Measurements from ENCODE around the gene ZNF776.
"Not testable (repeated sequence)": the region's sequence is repeated elsewhere in the genome, so short reads cannot be mapped to it uniquely, and the experiment has no call there.

The ZNF776 gene

GRCh38 chr19:57746580-57747471 is at the start of gene ZNF776:
Gene ZNF776, plus strand, starts transcription at chr19:57746815. Its CDS starts 244 bp downstream, at chr19:57747059.
- peak; percentile 72 for DNase-seq

GRCh38 chr19:57701625-57702024 is 45.0 kb upstream of the ZNF776 start:
- DNase-seq, result no peak

GRCh38 chr19:57706346-57706745 is 40.3 kb upstream of the ZNF776 start:
- no peak for DNase-seq

- DNase-seq, result peak; percentile 16
Measured at GRCh38 chr19:57708641-57709361, 37.8 kb upstream of the ZNF776 start, which contains the start of gene ZNF154. Gene ZNF154, minus strand, starts transcription at chr19:57709204. Its CDS starts 233 bp downstream, at chr19:57708971.

- no peak for DNase-seq
Measured at GRCh38 chr19:57709616-57710015, 37.0 kb upstream of the ZNF776 start.

- no peak for DNase-seq
Measured at GRCh38 chr19:57712222-57712621, 34.4 kb upstream of the ZNF776 start.

- DNase-seq, result no peak
Measured at GRCh38 chr19:57719424-57719823, 27.2 kb upstream of the ZNF776 start.

GRCh38 chr19:57719901-57720519 is 26.6 kb upstream of the ZNF776 start:
- no peak for DNase-seq

- DNase-seq, result no peak
Measured at GRCh38 chr19:57720878-57721277, 25.7 kb upstream of the ZNF776 start.

GRCh38 chr19:57738320-57738719 is 8.3 kb upstream of the ZNF776 start:
- peak; percentile 40 for DNase-seq

GRCh38 chr19:57738770-57739169 is 7.8 kb upstream of the ZNF776 start:
- DNase-seq, result not testable (repeated sequence)

GRCh38 chr19:57747472-57747807 is 825 bp downstream of the ZNF776 start:
- DNase-seq, result no peak

- no peak for DNase-seq
Measured at GRCh38 chr19:57748029-57748428, 1.4 kb downstream of the ZNF776 start.

- no peak for DNase-seq
Measured at GRCh38 chr19:57754091-57754673, 7.6 kb downstream of the ZNF776 start.

- no peak for DNase-seq
Measured at GRCh38 chr19:57755031-57755430, 8.4 kb downstream of the ZNF776 start.

GRCh38 chr19:57757941-57758340 is 11.3 kb downstream of the ZNF776 start:
- DNase-seq, result no peak

- no peak for DNase-seq
Measured at GRCh38 chr19:57759096-57759495, 12.5 kb downstream of the ZNF776 start.

- DNase-seq, result peak; percentile 81
Measured at GRCh38 chr19:57769345-57770131, 22.9 kb downstream of the ZNF776 start, which contains the start of gene ZNF586. Gene ZNF586, plus strand, starts transcription at chr19:57769676. Its CDS starts 167 bp downstream, at chr19:57769843.

- no peak for DNase-seq
Measured at GRCh38 chr19:57771417-57771816, 24.8 kb downstream of the ZNF776 start.

GRCh38 chr19:57773488-57773887 is 26.9 kb downstream of the ZNF776 start:
- DNase-seq, result no peak

GRCh38 chr19:57776764-57777296 is 30.2 kb downstream of the ZNF776 start:
- no peak for DNase-seq

- no peak for DNase-seq
Measured at GRCh38 chr19:57778336-57778735, 31.7 kb downstream of the ZNF776 start.
